ENCODE data around the gene PMFBP1. TPM values are rescaled to one million over a fixed set of nuclear protein-coding genes. Genes with fewer than 3 reads are reported as not detected.

PMFBP1 gene
- total and polyA plus RNA-seq, 10 of the 15 experiments (the other 5 are each of a cell fraction or from before 2014, with no cell fraction given): 0.40 to 2.3 (median 1.1) TPM

- H3K9me3 ChIP-seq (replicated peaks; ENCODE audit: control insufficient read depth, insufficient read depth, low read length): no peaks in the 10 kb centered on the region
- no peak overlapping the region for H3K9ac ChIP-seq (ENCODE audit: control insufficient read depth, insufficient read depth, low read length)
- BruUV-seq (replicated peaks): no TSS peak
- TF ChIP-seq TCF12 (IDR thresholded peaks at IDR 0.05; ENCODE audit: low read depth, low read length) (no peak), RAD51 (IDR thresholded peaks at IDR 0.05) (no peak), DPF2 (IDR thresholded peaks at IDR 0.05) (no peak), FOXK2 (IDR thresholded peaks at IDR 0.05) (no peak), SUPT20H (IDR thresholded peaks at IDR 0.05; ENCODE audit: borderline replicate concordance, control insufficient read depth, low read depth, low read length) (no peak), BCL11A (IDR thresholded peaks at IDR 0.05; ENCODE audit: low read depth, low read length) (no peak)
- ChIA-PET RAD21 (ENCODE audit: unreplicated experiment) (no interaction called here), CTCF (interaction anchor here (1.4 kb wide), 1 partner anchor 347 kb away, joined by 3 read pairs; no protein-coding TSS in a partner anchor), SMC1A (ENCODE audit: uncharacterized antibody, unreplicated experiment) (interaction anchor here (1.6 kb wide), 1 partner anchor 10 kb away, joined by 4 read pairs; no protein-coding TSS in a partner anchor), POLR2A (no interaction called here)
- H3K27ac ChIP-seq (ENCODE audit: control insufficient read depth, insufficient read depth): no peak overlapping the region
- H3K4me3 ChIP-seq: no peak overlapping the region
- FAIRE-seq (no peak), DNase-seq (ENCODE audit: low read depth, low spot score) (no peak), ATAC-seq (no peak)
- no peak overlapping the region for H2AFZ ChIP-seq (ENCODE audit: control insufficient read depth, low read depth, low read length)
- no peaks in the 10 kb centered on the region; the same call in 1 of the 2 replicates for H3K4me1 ChIP-seq (ENCODE audit: control insufficient read depth, insufficient read depth, low read length)
- 63% methylated on average over 5 of the region's 5 CpGs for WGBS (ENCODE audit: insufficient coverage, insufficient replicate concordance, low lambda C conversion rate, missing lambda C conversion rate)
- in situ Hi-C loops (cut with MboI): loop anchor here (5.0 to 10.0 kb wide), 2 partner anchors 342 to 1835 kb away; no protein-coding TSS in a partner anchor
- no peaks in the 10 kb centered on the region for H3K36me3 ChIP-seq (ENCODE audit: control insufficient read depth in 2 of 2, insufficient read depth in 2 of 2, low read length in 1 of 2)
- intact Hi-C loops (cut with micrococcal nuclease; ENCODE audit: unreplicated experiment): loop anchor here (10.0 kb wide), 2 partner anchors 125 to 1075 kb away; no protein-coding TSS in a partner anchor
- no peaks in the 10 kb centered on the region for H3K79me2 ChIP-seq (ENCODE audit: control insufficient read depth, insufficient read depth, low read length)
- no peaks in the 10 kb centered on the region for H3K27me3 ChIP-seq (replicated peaks in 1 of 2; ENCODE audit: control insufficient read depth in 2 of 2, insufficient read depth in 2 of 2, low read length in 1 of 2)
- no peaks in the 10 kb centered on the region for H4K20me1 ChIP-seq (ENCODE audit: control insufficient read depth, insufficient read depth)
- H3K4me2 ChIP-seq (ENCODE audit: control insufficient read depth, insufficient read depth): no peak overlapping the region
Observed at GRCh38 chr16:72120026-72120425, 51.9 kb downstream of the PMFBP1 start.

- ChIA-PET RAD21 (ENCODE audit: unreplicated experiment) (no interaction called here), CTCF (interaction anchor here (2.8 kb wide), 1 partner anchor 11 kb away, joined by 11 read pairs; no protein-coding TSS in a partner anchor), POLR2A (no interaction called here), SMC1A (ENCODE audit: uncharacterized antibody, unreplicated experiment) (interaction anchor here (0.6 to 1.2 kb wide), 2 partner anchors 16 to 191 kb away, joined by 3 to 5 read pairs; no protein-coding TSS in a partner anchor)
- no peaks in the 10 kb centered on the region for H3K27me3 ChIP-seq (replicated peaks in 1 of 2; ENCODE audit: control insufficient read depth in 2 of 2, insufficient read depth in 2 of 2, low read length in 1 of 2)
- no peaks in the 10 kb centered on the region for H3K4me1 ChIP-seq (ENCODE audit: control insufficient read depth, insufficient read depth, low read length)
- no peak for DNase-seq (ENCODE audit: low read depth, low spot score)
- intact Hi-C loops (cut with micrococcal nuclease; ENCODE audit: unreplicated experiment) (no loop called here), in situ Hi-C loops (cut with MboI) (no loop called here)
- H3K9me3 ChIP-seq (replicated peaks; ENCODE audit: control insufficient read depth, insufficient read depth, low read length): no peaks in the 10 kb centered on the region
- no peak overlapping the region for H3K4me3 ChIP-seq
- BruUV-seq (replicated peaks): no TSS peak
- no peaks in the 10 kb centered on the region for H3K79me2 ChIP-seq (ENCODE audit: control insufficient read depth, insufficient read depth, low read length)
- H3K9ac ChIP-seq (ENCODE audit: control insufficient read depth, insufficient read depth, low read length): no peak overlapping the region
- no peak overlapping the region for H3K27ac ChIP-seq (ENCODE audit: control insufficient read depth, insufficient read depth)
- H3K36me3 ChIP-seq (ENCODE audit: control insufficient read depth in 2 of 2, insufficient read depth in 2 of 2, low read length in 1 of 2): peaks cover 13 to 24% of the 10 kb centered on the region in 2 experiments
- no peak overlapping the region for H2AFZ ChIP-seq (ENCODE audit: control insufficient read depth, low read depth, low read length)
- no peak overlapping the region for H3K4me2 ChIP-seq (ENCODE audit: control insufficient read depth, insufficient read depth)
- no peak for ATAC-seq
- no peak for TF ChIP-seq RAD21 (IDR thresholded peaks at IDR 0.05; ENCODE audit: insufficient read depth, low read depth, low read length)
- TF ChIP-seq RFX5 (IDR thresholded peaks at IDR 0.05; ENCODE audit: low read depth, low read length): no peak
- TF ChIP-seq POLR2AphosphoS2 (IDR thresholded peaks at IDR 0.05; ENCODE audit: low read depth, low read length): no peak
- TF ChIP-seq MYB (IDR thresholded peaks at IDR 0.05; ENCODE audit: borderline replicate concordance, low read depth, low read length): no peak
- TF ChIP-seq ESRRA (IDR thresholded peaks at IDR 0.05; ENCODE audit: low read length): no peak
- TF ChIP-seq RAD51 (IDR thresholded peaks at IDR 0.05): no peak
- TF ChIP-seq TBL1XR1 (IDR thresholded peaks at IDR 0.05; ENCODE audit: low read depth, low read length): no peak
- TF ChIP-seq CHD4 (IDR thresholded peaks at IDR 0.05): no peak
- no peak for TF ChIP-seq FOXM1 (IDR thresholded peaks at IDR 0.05; ENCODE audit: low read depth, low read length)
- TF ChIP-seq IKZF2 (IDR thresholded peaks at IDR 0.05): no peak
- TF ChIP-seq ETV6 (conservative IDR thresholded peaks at IDR 0.05 in 1 of 2, IDR thresholded peaks at IDR 0.05 in 1 of 2; ENCODE audit: borderline replicate concordance in 1 of 2, low read depth in 1 of 2): no peak
- no peak for FAIRE-seq
- H4K20me1 ChIP-seq (ENCODE audit: control insufficient read depth, insufficient read depth): no peaks in the 10 kb centered on the region; the same call in 1 of the 2 replicates
Observed at GRCh38 chr16:72113616-72113945, 58.4 kb downstream of the PMFBP1 start.
